Activated B cell treated with CpG ODN at 0.5 μM for 24 hours (primary cell): Measurements from ENCODE around the gene WDFY4. TPM values are rescaled to one million over a fixed set of nuclear protein-coding genes. Genes with fewer than 3 reads are reported as not detected.

Experiments used
- ATAC-seq: fragments of 200-7000 bp; cut with Tn5 transposase; one replicate; pipeline ENCODE4 v1.10.0; 2021; ENCODE audit warnings: low read depth, mild to moderate bottlenecking, moderate library complexity
- CTCF ChIA-PET: fragments of 350-600 bp; sonication (Branson Sonifier 250); formaldehyde crosslinking; loops from one replicate; lab custom pipeline; 2021; ENCODE audit warnings: antibody characterized with exemption; lab: Charles Lee
- POLR2A ChIA-PET: fragments of 350-600 bp; sonication (Branson Sonifier 250); formaldehyde crosslinking; loops from one replicate; lab custom pipeline; 2021; ENCODE audit warnings: antibody characterized with exemption; lab: Charles Lee
- DNase-seq: peaks from one replicate; pipeline ENCODE4 v3.0.0; 2022
- H3K27ac Mint-ChIP-seq: one replicate; pipeline ENCODE4 v1.8.0; 2020; ENCODE audit warnings: mixed read lengths
- H3K27me3 Mint-ChIP-seq: one replicate; pipeline ENCODE4 v1.8.0; 2021; ENCODE audit warnings: mixed read lengths
- H3K36me3 Mint-ChIP-seq: one replicate; pipeline ENCODE4 v1.8.0; 2021; ENCODE audit warnings: low read depth, mixed read lengths
- H3K4me1 Mint-ChIP-seq: one replicate; pipeline ENCODE4 v1.8.0; 2021; ENCODE audit warnings: mixed read lengths
- H3K4me3 Mint-ChIP-seq: one replicate; pipeline ENCODE4 v1.8.0; 2020; ENCODE audit warnings: mild to moderate bottlenecking, mixed read lengths
- H3K9me3 Mint-ChIP-seq: one replicate; pipeline ENCODE4 v1.8.0; 2020; ENCODE audit warnings: mixed read lengths
- CTCF ChIP-seq: fragments of 200-600 bp; IDR thresholded peaks from one replicate; pipeline ENCODE4 v1.8.0; 2022; ENCODE audit warnings: antibody characterized with exemption, mild to moderate bottlenecking
- intact Hi-C: fragments of 100-400 bp; cut with micrococcal nuclease; formaldehyde crosslinking; loops from one replicate; pipeline ENCODE4 v1.15.1; 2024
- total RNA-seq: library from RNA; stranded (reverse); gene quantifications from 2 replicates; pipeline ENCODE4 v1.2.3, GENCODE V29; 2022

Gene WDFY4
- total RNA-seq, 1 donor from 2014 or later: 488 TPM

GRCh38 chr10:48799341-48800006, 114.8 kb downstream of the WDFY4 start:
- DNase-seq: no peak
- no peaks in the 10 kb centered on the region for H3K27me3 Mint-ChIP-seq
- peak overlapping the region; percentile 30 for H3K4me3 Mint-ChIP-seq
- no peaks in the 10 kb centered on the region for H3K9me3 Mint-ChIP-seq
- intact Hi-C loops: loop anchor here (5.0 kb wide), 2 partner anchors 42 to 97 kb away; no protein-coding TSS in a partner anchor
- no peak for TF ChIP-seq CTCF
- no peak for ATAC-seq
- peaks cover 61% of the 10 kb centered on the region for H3K36me3 Mint-ChIP-seq
- ChIA-PET CTCF (interaction anchor here (1.1 to 6.4 kb wide), 2 partner anchors 141 to 142 kb away, joined by 4 to 53 read pairs; no protein-coding TSS in a partner anchor), POLR2A (interaction anchor here (1.0 kb wide), 1 partner anchor 128 kb away, joined by 4 read pairs; no protein-coding TSS in a partner anchor)
- peaks cover 66% of the 10 kb centered on the region for H3K4me1 Mint-ChIP-seq
- peak overlapping the region; percentile 92 for H3K27ac Mint-ChIP-seq

GRCh38 chr10:48800007-48800675, 115.5 kb downstream of the WDFY4 start:
- Mint-ChIP-seq H3K36me3 (peaks cover 68% of the 10 kb centered on the region), H3K27ac (peak overlapping the region; percentile 92), H3K27me3 (no peaks in the 10 kb centered on the region), H3K4me1 (peaks cover 73% of the 10 kb centered on the region), H3K4me3 (peak overlapping the region; percentile 65), H3K9me3 (no peaks in the 10 kb centered on the region)
- TF ChIP-seq CTCF: no peak
- ChIA-PET POLR2A (interaction anchor here (0.7 kb wide), 2 partner anchors 240 to 391 kb away, joined by 4 to 13 read pairs; no protein-coding TSS in a partner anchor), CTCF (interaction anchor here (6.4 kb wide), 1 partner anchor 143 kb away, joined by 53 read pairs; no protein-coding TSS in a partner anchor)
- DNase-seq: no peak
- intact Hi-C loops: loop anchor here (5.0 kb wide), 2 partner anchors 43 to 98 kb away; no protein-coding TSS in a partner anchor
- ATAC-seq: peak; percentile 18

GRCh38 chr10:48801001-48801421, 116.3 kb downstream of the WDFY4 start:
- H3K27ac Mint-ChIP-seq: peak overlapping the region; percentile 92
- peak overlapping the region; percentile 65 for H3K4me3 Mint-ChIP-seq
- no peaks in the 10 kb centered on the region for H3K27me3 Mint-ChIP-seq
- peaks cover 78% of the 10 kb centered on the region for H3K4me1 Mint-ChIP-seq
- intact Hi-C loops: loop anchor here (5.0 kb wide), 2 partner anchors 44 to 99 kb away; no protein-coding TSS in a partner anchor
- POLR2A ChIA-PET: no interaction called here
- ATAC-seq (no peak), DNase-seq (no peak)
- no peak for TF ChIP-seq CTCF
- CTCF ChIA-PET: interaction anchor here (6.4 kb wide), 1 partner anchor 143 kb away, joined by 53 read pairs; no protein-coding TSS in a partner anchor
- H3K36me3 Mint-ChIP-seq: peaks cover 77% of the 10 kb centered on the region
- no peaks in the 10 kb centered on the region for H3K9me3 Mint-ChIP-seq

GRCh38 chr10:48802611-48803071, 118.0 kb downstream of the WDFY4 start:
- H3K4me3 Mint-ChIP-seq: peak overlapping the region; percentile 44
- H3K9me3 Mint-ChIP-seq: no peaks in the 10 kb centered on the region
- DNase-seq: no peak
- POLR2A ChIA-PET: interaction anchor here (0.6 to 2.4 kb wide), 8 partner anchors 17 to 169 kb away, joined by 3 to 8 read pairs (median 4); partner anchors contain the start of gene WDFY4
- H3K27me3 Mint-ChIP-seq: no peaks in the 10 kb centered on the region
- intact Hi-C loops: loop anchor here (1.0 to 5.0 kb wide), 5 partner anchors 45 to 144 kb away; no protein-coding TSS in a partner anchor
- CTCF ChIA-PET: interaction anchor here (6.4 kb wide), 1 partner anchor 145 kb away, joined by 53 read pairs; no protein-coding TSS in a partner anchor
- H3K27ac Mint-ChIP-seq: peak overlapping the region; percentile 92
- ATAC-seq: peak; percentile 75
- H3K4me1 Mint-ChIP-seq: peaks cover 78% of the 10 kb centered on the region
- TF ChIP-seq CTCF: no peak
- peaks cover 89% of the 10 kb centered on the region for H3K36me3 Mint-ChIP-seq
